Mucosa of gallbladder (tissue), 1 donor: ENCODE measurements around the gene APOD. TPM values are rescaled to one million over a fixed set of nuclear protein-coding genes. Genes with fewer than 3 reads are reported as not detected.

Source experiments
- DNase-seq: peaks from one replicate; pipeline ENCODE4 v3.0.0-alpha.2; 2020; ENCODE audit warnings: low spot score
- total RNA-seq: library from RNA; stranded (reverse); gene quantifications from one replicate; pipeline ENCODE4 v1.2.1, GENCODE V29; 2021
- donor health status: DM: no; HTN: no; CAD: no.

Gene APOD
- total RNA-seq, 1 donor from 2014 or later: 51.8 TPM

- DNase-seq: no peak
These were observed 30.5 kb downstream of the APOD start for GRCh38 chr3:195553268-195553667.

- DNase-seq: no peak
These were observed 32.3 kb downstream of the APOD start for GRCh38 chr3:195551381-195551978.

GRCh38 chr3:195550723-195551122 lies 33.0 kb downstream of the APOD start:
- peak; percentile 23 for DNase-seq

GRCh38 chr3:195549931-195550519 lies 33.7 kb downstream of the APOD start:
- DNase-seq: peak; percentile 20

DNA sequence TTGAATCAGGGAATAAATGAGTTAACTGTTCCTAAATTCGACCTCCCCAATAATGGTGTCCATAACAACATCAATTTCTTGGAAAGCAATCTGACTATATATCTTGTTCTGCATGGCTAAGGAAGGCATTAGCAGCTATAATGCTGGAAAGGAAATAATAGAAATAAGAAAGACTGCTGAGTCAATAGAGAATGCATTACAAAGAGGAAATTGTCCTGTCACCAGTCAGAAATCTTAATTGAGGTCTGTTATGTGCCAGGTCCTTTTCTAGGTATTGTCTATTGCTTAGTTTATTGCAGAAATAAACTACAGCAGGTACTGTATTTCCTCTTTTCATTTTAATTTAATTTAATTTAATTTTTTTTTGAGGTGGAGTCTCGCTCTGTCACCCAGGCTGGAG lies 34.8 kb downstream of the APOD start:
- DNase-seq: no peak

GRCh38 chr3:195548501-195548900 lies 35.2 kb downstream of the APOD start:
- no peak for DNase-seq

DNA sequence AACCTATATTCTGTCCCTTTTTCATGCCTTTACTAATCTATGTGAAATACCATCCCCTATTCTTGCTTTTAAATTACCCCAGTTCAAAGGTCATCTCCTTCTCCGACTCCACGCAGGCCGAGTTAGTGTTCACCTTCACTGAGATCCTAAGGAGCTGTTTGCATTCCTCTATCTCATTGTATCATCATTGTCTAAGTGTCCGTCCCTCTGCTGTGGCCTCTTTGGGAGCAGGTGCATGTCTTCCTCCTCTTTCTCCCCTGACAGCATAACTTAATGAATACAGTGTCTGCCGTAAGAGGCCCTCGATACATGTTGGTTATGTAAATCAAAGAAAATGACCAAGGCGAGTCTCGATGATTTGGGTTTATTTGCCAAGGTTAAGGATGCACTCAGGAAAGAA lies 35.7 kb downstream of the APOD start:
- no peak for DNase-seq

DNA sequence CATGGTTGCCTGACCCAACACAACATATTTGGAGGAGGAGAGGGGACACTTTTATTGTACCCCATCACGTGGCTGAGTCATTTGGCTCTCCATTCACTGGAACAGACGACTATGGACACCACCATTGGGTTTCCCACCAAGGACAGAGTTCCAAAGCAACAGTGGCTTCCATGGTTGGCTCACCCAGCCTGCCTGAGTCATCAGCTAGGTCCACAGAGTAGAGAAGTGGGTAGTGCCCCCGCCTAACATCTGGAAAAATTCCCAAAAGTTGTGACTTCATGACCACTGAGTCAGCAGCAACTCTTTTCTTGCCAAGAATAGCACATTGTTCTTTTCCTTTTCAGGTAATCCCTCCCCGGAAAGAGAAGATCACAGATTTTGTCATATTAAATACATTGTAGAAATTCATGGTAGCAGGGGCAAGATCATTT lies 37.6 kb downstream of the APOD start:
- peak; percentile 53 for DNase-seq

DNA sequence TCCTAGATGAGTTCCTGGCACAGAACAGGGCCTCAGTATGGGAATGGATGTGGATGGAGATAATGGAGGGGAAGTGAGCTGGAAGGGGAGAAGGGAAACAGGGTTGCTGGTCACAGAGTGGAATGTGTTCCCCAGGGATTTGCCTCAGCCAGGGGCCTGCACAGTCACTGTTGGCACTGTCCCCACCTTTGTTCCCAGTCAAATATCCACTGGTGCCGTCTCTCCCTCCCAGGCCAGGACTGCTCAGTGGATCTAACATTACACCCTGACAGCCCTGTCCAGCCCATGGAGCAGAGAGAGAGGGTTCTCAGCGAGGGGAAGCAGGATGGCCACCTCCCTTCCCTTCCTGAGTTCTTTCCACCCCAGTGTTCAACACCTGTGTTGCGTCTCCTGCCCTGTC lies 39.1 kb downstream of the APOD start:
- no peak for DNase-seq

GRCh38 chr3:195544230-195544536 lies 39.6 kb downstream of the APOD start:
- DNase-seq: no peak

GRCh38 chr3:195543500-195544229 lies 40.1 kb downstream of the APOD start:
- DNase-seq: no peak

- DNase-seq: peak; percentile 93
These were observed 40.8 kb downstream of the APOD start, which contains the start of gene PPP1R2 for GRCh38 chr3:195542698-195543499. Gene PPP1R2 (minus strand): TSS chr3:195543325. CDS start chr3:195543025, 300 bp downstream.

- DNase-seq: no peak
These were observed 41.4 kb downstream of the APOD start for GRCh38 chr3:195542316-195542697.

DNA sequence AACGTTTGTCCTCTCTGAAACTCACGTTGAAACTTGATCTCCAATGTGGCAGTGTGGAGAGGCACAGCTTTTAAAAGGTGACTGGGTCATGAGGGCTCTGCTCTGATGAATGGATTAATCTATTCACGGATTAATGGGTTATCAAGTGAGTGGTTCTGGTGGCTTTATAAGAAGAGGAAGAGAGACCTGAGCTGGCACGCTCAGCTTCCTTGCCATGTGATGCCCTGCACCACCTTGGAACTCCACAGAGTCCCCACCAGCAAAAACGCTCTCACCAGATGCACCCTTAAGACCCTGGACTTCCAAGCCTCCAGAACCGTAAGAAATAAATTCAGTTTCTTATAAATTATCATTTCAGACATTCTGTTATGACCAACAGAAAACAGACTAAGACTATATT lies 43.2 kb downstream of the APOD start:
- no peak for DNase-seq

DNA sequence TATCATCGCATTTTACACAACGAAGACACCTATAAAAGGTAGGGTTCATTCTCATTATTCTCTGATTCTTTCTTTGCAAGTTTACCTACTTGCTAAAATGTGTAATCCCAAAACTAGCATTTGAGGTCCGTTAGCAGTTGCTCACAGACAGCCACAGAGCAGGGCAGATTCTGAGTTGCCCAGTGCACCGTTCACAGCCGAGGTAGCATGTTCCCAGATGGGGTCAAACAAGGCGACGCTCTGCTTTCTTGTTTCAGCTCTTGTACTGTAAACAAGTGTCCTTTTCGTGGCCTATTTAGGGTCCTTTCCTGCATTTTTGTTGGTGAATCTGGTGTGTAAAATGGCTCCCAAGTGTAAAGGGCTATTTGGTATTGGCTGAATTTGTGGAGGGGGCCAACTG lies 43.7 kb downstream of the APOD start:
- DNase-seq: no peak

- DNase-seq: no peak
These were observed 44.3 kb downstream of the APOD start for GRCh38 chr3:195539479-195539878.

DNA sequence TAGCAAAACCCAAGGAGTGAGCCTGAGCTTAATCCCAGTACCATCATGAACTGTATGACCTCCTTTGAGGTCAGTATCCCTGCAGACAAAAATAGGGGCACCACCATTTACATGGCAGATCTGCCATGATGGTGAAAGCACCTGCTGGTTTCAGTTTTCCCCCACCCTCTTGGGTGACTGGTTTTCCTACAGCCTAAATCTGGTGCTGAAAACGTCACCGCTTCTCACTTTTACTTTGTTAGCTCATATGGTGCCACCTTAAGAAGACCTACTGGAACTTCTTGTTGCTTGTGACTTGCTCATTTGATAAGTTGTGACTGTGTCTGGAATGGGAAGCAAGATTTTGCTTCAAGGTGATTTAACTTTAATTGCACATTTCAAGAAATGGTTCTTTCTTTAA lies 45.7 kb downstream of the APOD start:
- DNase-seq: no peak

DNA sequence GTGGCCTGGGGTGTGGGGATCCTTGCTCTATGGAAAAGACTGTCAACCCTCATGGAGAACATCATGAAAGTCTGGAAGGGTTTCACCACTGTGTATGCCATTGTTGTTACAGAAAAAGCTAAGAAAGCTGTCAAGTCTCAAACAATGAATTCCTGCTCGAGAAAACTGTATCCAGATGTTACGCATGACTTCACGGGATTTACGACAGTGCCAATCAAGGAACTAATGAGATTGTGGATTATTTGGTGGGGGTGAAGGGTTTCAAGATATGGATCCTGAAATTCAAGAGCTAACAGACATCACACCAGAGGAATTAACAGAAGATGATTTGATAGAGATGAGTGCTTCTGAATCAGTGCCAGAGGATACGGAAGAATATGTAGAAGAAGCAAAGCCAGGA lies 48.4 kb downstream of the APOD start:
- DNase-seq: no peak

- no peak for DNase-seq
These were observed 50.9 kb downstream of the APOD start for GRCh38 chr3:195532834-195533233.

DNA sequence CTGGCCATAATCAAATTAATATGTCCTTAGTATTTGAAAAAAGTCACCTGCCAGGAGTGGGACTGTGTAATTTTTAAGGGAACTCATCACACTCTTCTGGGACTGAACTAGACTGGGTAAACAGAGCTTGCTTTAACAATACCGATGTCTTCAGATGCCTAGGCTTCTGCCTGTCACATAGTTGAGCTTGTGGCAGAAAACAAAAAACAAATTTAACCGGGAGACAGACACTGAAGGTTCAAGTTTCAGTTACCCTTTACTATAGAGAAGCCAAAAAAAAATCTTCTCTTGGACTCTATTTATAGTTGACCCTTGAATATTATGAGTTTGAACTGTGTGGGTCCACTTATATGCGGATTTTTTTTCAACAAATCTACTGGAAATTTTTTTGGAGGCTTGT lies 51.4 kb downstream of the APOD start:
- DNase-seq: no peak

DNA sequence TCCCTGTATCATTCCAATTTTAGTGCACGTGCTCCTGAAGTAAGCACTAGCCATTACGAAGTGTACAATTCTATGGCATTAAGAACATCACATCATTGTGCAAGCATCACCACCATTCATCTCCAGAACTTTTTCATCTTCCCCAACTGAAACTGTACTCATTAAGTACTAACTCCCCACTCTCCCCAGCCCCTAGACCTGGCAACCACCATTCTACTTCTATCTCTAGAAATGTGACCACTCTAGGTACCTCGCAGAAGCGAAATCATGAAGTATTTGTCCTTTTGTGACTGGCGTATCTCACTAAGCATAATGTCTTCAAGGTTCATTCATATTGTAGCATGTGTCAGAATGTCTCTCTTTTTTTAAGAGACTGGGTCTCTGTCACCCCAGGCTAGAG lies 52.1 kb downstream of the APOD start:
- no peak for DNase-seq

DNA sequence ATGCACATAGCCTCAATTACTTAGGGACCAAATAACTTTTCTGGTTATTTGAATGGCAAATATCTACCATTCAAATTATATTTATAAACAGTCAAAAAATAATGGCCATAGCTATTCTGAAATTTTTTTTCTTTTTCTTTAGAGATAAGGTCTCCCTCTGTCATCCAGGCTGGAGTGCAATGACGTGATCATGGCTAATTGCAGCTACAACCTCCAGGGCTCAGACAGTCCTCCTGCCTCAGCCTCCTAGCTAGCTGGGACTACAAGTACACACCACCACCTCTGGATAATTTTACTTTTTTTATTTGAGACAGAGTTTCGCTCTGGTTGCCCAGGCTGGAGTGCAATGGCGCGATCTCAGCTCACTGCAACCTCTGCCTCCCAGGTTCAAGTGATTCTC lies 57.2 kb downstream of the APOD start:
- no peak for DNase-seq
